Spleen (tissue), 7 donors: ENCODE data around the gene SLC2A9.

Source experiments
- CTCF ChIP-seq, 11 experiments: fragments of 200-600 bp in 7 of 11; fragments of 450-650 bp in 4 of 11; sonication (generic) in 4 of 11; IDR thresholded peaks in 8 of 11; conservative IDR thresholded peaks in 3 of 11; 1 replicate in 7 of 11; 2 replicates in 4 of 11; pipeline versions ENCODE4 v1.4.0 to v1.8.0; 2016 to 2021; ENCODE audit warnings: antibody characterized with exemption in 11 of 11, inconsistent platforms in 4 of 11, mild to moderate bottlenecking in 1 of 11
- POLR2AphosphoS5 ChIP-seq, 3 donors: sonication (generic); formaldehyde crosslinking; IDR thresholded peaks; one replicate each; pipeline ENCODE4 v1.5.1; 2017; ENCODE audit warnings: antibody characterized with exemption in 3 of 3
- donor health status: DM: no; HTN: no; CAD: no; lungs with moderate emphysema.
- donor health status: DM: no; HTN: no; CAD: no.
- donor health status: DM: no; HTN: no; CAD: no.

GRCh38 chr4:9933956-9934355, 87.3 kb downstream of the SLC2A9 start:
- TF ChIP-seq POLR2AphosphoS5 (IDR thresholded peaks at IDR 0.05) = no peak
- TF ChIP-seq CTCF (IDR thresholded peaks at IDR 0.05 in 8 of 11, conservative IDR thresholded peaks at IDR 0.05 in 3 of 11) = no peak
